ENCODE measurements around the gene FITM2.
"Not testable (repeated sequence)": the region's sequence is repeated elsewhere in the genome, so short reads cannot be mapped to it uniquely, and the experiment has no call there.

The FITM2 gene, protein sequence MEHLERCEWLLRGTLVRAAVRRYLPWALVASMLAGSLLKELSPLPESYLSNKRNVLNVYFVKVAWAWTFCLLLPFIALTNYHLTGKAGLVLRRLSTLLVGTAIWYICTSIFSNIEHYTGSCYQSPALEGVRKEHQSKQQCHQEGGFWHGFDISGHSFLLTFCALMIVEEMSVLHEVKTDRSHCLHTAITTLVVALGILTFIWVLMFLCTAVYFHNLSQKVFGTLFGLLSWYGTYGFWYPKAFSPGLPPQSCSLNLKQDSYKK

DNA sequence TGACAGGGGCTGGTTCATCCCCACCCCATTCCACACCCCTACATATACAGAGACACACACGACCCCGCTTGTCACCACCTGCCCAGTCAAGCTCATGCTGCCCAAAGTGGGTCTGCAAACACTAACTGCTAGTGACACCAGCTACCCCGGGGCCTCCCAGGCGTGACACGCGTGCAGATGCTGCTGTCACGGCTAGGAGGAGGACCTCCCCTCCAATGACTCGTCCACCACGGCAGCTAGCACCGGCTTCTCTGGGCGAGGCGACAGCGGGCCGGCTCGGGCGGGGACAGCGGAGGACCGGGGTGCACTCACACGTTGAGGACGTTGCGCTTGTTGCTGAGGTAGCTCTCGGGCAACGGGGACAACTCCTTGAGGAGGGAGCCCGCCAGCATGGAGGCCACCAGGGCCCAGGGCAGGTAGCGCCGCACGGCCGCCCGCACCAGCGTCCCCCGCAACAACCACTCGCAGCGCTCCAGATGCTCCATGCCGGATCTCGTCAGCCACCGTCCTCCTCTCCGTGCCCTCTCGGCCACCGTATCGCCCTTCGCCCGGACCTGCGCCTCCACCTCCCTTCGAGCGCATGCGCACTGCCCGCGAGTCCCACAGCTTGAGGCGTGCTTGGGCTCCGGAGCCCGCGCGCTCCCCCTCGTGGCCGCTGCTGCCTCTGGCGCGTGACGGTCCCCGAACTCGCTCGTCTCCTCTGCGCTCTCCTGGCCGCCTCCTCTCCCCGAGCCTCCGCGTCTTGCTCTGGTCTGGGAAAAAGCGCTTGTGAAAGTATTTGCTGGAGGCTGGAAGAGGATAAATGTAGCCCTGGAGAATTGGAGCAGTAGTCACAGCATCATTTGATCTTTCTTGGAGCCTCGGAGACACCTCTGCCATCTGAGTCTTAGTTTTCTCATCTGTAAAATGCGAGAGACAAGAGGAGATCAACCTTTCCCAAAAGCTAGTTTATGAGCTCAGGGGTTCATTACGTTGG lies at the start of gene FITM2:
Gene FITM2 (minus strand): TSS at position 539 of the 976 bp plus-strand sequence. CDS start 54 bp downstream, at position 485.
- in situ Hi-C loops (cut with MboI; ENCODE audit: low sequenced_read_pairs): no loop called here

- in situ Hi-C loops (cut with MboI; ENCODE audit: low sequenced_read_pairs): no loop called here
These were observed 49.2 kb upstream of the FITM2 start for GRCh38 chr20:44360221-44360620.

- in situ Hi-C loops (cut with MboI; ENCODE audit: low sequenced_read_pairs): no loop called here
These were observed 47.8 kb upstream of the FITM2 start for GRCh38 chr20:44358776-44359175.

- in situ Hi-C loops (cut with MboI; ENCODE audit: low sequenced_read_pairs): no loop called here
These were observed 46.6 kb upstream of the FITM2 start for GRCh38 chr20:44357555-44358125.

DNA sequence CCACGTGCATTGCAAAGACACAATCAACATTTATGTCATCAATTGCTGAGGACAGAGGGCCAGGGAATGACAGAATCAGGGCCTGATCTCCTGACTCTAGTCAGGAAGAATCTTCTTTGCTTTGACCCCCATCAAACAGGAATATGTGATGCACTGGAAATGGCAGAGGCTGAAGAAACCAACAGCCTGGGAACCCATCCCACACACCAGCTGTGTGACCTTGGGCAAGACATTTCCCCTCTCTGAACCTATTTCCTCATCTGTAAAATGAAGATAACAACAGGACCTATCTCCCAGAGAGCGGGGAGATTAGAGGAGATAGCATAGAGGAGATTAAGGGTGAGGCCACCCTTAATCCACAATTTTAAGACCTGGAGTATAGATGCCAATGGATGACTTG lies 46.0 kb upstream of the FITM2 start:
- in situ Hi-C loops (cut with MboI; ENCODE audit: low sequenced_read_pairs): no loop called here

- in situ Hi-C loops (cut with MboI; ENCODE audit: low sequenced_read_pairs): no loop called here
These were observed 45.3 kb upstream of the FITM2 start for GRCh38 chr20:44356353-44356723.

DNA sequence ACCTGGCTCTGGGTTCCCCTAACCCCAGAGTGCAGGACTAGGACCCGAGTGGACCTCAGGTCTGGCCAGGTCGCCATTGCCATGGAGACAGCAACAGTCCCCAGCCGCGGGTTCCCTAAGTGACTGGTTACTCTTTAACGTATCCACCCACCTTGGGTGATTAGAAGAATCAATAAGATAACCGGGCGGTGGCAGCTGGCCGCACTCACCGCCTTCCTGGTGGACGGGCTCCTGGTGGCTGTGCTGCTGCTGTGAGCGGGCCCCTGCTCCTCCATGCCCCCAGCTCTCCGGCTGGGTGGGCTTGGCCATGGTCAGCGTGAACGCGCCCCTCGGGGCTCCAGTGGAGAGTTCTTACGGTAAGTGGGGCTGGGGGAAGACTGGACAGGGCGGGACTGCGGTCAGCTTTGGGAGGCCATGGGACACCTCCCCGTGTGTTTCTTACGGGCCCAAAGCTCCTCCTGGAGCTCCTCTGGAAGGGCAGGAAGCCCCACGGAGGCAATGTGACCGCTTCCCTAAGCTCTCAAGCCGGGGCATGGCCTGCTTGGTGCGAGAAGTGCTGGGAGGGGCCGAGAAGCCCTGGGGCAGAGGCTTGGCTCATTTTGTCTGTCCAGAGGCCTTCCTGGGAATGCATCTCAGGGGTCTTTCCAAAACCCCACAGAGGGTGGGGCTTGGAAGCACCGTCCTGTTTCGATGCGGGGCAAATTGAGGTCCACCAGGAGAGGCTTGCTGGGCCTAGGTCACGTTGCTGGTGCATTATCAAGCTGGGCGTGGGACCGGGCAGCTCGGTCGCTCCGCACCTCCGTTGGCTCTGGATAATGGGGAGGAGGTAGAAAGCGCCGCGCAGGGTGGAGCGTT lies 44.7 kb upstream of the FITM2 start, which contains the start of gene HNF4A:
Gene HNF4A (plus strand): TSS at position 202 of the 855 bp plus-strand sequence. CDS start 106 bp downstream, at position 308.
- in situ Hi-C loops (cut with MboI; ENCODE audit: low sequenced_read_pairs): no loop called here

DNA sequence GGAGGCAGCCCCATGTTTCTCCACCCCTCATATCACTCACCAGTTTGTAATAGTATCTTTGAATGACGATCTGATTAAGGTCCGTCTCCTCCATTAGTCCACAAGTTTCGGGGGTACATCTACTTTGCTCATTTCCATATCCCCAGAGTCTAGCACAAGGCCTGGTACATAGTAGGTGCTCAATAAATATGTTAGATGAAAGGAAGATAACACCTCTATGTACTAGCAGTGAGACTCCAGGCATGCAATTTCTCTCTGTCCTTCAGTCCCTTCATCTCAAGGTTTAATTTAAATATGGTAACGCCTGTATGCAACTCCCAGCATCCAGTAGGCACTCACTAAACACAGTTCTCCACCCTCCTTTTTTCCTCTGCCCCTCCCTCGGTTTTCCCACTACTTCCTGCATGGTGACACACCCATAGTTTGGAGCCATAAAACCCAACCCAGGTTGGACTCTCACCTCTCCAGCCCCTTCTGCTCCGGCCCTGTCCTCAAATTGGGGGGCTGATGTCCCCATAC lies 44.0 kb upstream of the FITM2 start:
- in situ Hi-C loops (cut with MboI; ENCODE audit: low sequenced_read_pairs): no loop called here

- in situ Hi-C loops (cut with MboI; ENCODE audit: low sequenced_read_pairs): no loop called here
These were observed 39.6 kb upstream of the FITM2 start for GRCh38 chr20:44350567-44350966.

DNA sequence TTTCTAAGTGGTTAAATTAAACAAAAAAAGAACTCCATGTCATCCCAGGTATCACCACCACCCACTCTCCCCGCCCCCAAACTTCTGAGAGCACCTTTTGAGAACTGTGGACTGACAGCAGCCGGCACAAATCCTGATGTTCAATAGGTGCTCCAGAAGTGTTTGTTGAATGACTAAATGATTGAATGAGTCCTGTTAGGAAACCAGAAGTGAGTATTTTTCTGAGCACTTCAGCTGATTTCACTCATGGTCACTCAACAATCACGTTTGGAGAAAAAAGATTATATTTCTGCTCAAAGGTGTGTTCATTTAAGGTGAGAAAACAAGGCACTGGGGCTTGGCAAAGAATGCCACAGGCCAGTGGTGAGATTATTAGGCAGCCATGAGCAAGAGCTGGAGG lies 38.3 kb upstream of the FITM2 start:
- in situ Hi-C loops (cut with MboI; ENCODE audit: low sequenced_read_pairs): no loop called here

DNA sequence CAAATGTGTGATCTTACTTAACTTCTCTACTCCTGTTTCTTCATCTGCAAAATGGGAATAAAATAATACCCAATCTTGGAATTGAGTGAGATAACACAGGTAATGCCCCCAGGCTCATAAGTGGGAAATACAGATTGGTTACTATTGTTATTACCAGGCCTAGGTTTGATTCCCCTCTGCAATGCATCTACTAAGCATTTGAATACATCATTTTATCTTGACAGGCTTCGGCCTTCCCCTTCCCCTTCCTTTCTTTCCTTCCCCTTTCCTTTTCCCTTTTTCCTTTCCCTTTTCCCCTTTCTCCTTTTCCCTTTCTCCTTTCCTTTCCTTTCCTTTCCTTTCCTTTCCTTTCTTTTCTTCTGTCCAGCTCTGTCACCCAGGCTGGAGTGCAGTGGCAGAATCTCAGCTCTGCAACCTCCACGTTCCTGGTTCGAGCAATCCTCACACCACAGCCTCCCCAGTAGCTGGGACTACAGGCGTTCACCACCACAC lies 37.2 kb upstream of the FITM2 start:
- in situ Hi-C loops (cut with MboI; ENCODE audit: low sequenced_read_pairs): no loop called here

GRCh38 chr20:44345941-44346340 lies 34.9 kb upstream of the FITM2 start:
- in situ Hi-C loops (cut with MboI; ENCODE audit: low sequenced_read_pairs): not testable (repeated sequence)

GRCh38 chr20:44345147-44345546 lies 34.1 kb upstream of the FITM2 start:
- in situ Hi-C loops (cut with MboI; ENCODE audit: low sequenced_read_pairs): no loop called here

DNA sequence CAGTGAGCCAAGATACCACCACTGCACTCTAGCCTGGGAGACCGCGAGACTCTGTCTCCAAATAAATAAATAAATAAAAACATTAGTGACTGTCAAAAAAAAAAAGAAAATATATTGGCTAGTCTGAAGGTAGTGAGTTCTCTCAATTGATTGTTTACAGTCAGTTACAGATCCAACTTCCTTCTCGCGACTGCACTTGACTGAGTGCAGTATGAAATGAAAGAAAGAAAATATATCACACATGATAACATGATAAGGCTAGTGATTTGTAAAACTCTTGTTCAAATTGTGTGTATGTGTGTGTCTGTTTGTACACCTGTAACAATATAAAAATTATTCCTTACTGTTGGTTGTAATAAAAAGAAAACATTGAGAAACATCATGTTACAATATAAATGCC lies 33.7 kb upstream of the FITM2 start:
- in situ Hi-C loops (cut with MboI; ENCODE audit: low sequenced_read_pairs): no loop called here

DNA sequence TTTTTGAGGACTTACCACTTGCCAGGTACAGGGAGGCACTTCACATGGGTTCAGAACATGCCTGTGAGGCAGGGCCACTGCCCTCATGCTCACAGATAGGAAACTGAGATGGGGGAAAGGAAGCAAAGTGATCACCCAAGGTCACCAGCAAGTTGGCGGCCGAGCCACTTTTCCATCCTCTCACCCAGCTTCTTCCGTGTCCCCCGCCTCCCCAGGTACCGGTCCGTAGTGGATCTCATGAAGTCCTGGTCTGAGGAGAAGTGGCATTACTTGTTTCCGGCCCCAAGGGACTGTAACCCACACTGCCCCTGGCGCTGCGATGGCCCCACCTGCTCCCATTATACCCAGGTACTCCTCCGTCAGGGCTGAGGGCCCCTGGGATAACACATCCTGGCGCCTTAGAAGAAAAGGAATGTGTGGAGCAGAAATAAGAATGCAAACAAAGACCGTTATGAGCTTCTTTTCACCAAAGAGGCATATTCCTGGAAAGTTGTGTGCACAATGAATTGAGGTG lies 32.2 kb upstream of the FITM2 start:
- in situ Hi-C loops (cut with MboI; ENCODE audit: low sequenced_read_pairs): no loop called here

DNA sequence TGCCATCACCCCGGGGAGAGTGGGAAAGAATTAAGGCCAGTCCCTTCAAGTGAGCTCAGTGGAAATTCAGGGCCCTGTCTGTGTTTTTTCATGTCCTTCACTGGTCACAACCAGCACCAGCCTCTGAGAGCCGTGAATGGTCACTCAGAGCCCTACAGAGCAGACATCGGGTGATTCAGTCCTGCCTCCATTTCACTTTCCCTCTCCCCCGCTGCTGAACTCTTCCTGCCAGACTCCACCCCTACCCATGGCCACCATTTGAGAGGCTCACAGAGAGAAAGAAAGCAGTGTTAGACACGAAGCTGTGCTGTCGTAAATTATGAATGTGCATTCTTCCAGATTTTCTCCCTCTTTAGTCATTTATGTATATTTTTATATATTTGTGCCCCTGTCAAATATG lies 31.2 kb upstream of the FITM2 start:
- in situ Hi-C loops (cut with MboI; ENCODE audit: low sequenced_read_pairs): no loop called here

DNA sequence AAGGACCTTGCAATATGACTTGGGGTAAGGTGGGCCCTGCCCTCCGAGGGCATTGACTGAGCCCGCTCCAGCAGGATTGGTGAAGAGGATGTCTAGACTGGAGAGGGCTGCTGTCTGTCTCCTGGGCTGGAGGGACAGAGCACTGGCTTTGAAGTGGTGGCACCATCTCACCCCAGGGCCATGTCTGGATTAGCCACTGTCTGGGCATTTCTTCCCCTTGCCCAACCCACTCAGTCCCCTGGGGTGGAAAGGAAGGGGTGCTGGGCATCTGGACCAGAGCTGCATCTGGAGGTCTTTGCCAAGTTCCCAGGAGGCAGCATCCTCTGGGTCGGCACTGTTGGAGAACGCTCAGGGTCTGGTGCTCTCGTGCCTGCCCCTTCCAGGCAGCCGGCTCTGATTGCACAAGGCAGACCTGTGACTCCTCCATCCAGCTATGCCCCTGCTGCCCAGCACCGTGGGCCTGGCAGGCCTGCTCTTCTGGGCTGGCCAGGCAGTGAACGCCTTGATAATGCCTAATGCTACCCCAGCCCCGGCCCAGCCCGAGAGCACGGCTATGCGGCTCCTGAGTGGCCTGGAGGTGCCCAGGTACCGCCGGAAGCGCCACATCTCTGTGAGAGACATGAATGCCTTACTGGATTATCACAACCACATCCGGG lies 25.9 kb upstream of the FITM2 start, which contains the start of gene R3HDML:
Gene R3HDML (plus strand): TSS at position 319 of the 656 bp plus-strand sequence. CDS start 115 bp downstream, at position 434.
- in situ Hi-C loops (cut with MboI; ENCODE audit: low sequenced_read_pairs): no loop called here

GRCh38 chr20:44336086-44336485 lies 25.1 kb upstream of the FITM2 start:
- in situ Hi-C loops (cut with MboI; ENCODE audit: low sequenced_read_pairs): no loop called here

DNA sequence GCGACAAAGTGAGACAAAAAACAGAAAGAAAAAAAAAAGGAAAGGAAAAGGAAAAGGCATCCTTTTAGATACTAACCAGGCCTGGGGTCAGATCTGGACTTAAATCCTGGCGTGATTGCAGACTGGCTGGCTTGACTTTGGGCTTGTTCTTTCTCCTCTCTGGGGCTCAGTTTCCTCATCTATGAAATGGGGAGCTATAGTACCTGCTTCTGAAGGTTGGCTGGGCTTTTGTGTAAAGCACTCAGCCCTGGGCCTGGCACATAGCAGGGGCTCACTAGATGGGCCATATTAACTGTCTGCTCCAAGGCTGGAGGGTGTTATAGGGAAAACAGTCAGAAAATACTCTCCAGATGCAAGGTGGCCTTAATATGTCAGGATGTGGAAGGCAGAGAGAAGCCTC lies 24.7 kb upstream of the FITM2 start:
- in situ Hi-C loops (cut with MboI; ENCODE audit: low sequenced_read_pairs): no loop called here

Data from hTERT RPE-1 (cell line).